Activated naive CD8-positive, alpha-beta T cell treated with anti-CD3 and anti-CD28 coated beads for 36 hours (primary cell): ENCODE measurements around the gene SCIN. TPM values are rescaled to one million over a fixed set of nuclear protein-coding genes. Genes with fewer than 3 reads are reported as not detected.

Experiments used
- DNase-seq: peaks from one replicate; pipeline ENCODE4 v3.0.0; 2021
- H3K27ac Mint-ChIP-seq: one replicate; pipeline ENCODE4 v1.8.0; 2022; ENCODE audit warnings: mild to moderate bottlenecking, moderate library complexity, mixed read lengths
- H3K27me3 Mint-ChIP-seq: one replicate; pipeline ENCODE4 v1.8.0; 2022; ENCODE audit warnings: mild to moderate bottlenecking, mixed read lengths
- H3K36me3 Mint-ChIP-seq: one replicate; pipeline ENCODE4 v1.8.0; 2021; ENCODE audit warnings: mild to moderate bottlenecking, mixed read lengths
- H3K4me1 Mint-ChIP-seq: one replicate; pipeline ENCODE4 v1.8.0; 2021; ENCODE audit warnings: mixed read lengths
- H3K4me3 Mint-ChIP-seq: one replicate; pipeline ENCODE4 v1.8.0; 2022; ENCODE audit warnings: mild to moderate bottlenecking, moderate library complexity, mixed read lengths
- H3K9me3 Mint-ChIP-seq: one replicate; pipeline ENCODE4 v1.8.0; 2022; ENCODE audit warnings: mixed read lengths
- total RNA-seq, 2 experiments: library from RNA; stranded (reverse); gene quantifications; one replicate each; pipeline ENCODE4 v1.2.3, GENCODE V29; 2021

SCIN gene
- total RNA-seq, 2 experiments from 2014 or later, result 0.20 to 0.47 TPM

GRCh38 chr7:12620371-12620770 lies 49.9 kb downstream of the SCIN start:
- H3K4me1 Mint-ChIP-seq, result no peaks in the 10 kb centered on the region
- H3K36me3 Mint-ChIP-seq, result no peaks in the 10 kb centered on the region
- H3K4me3 Mint-ChIP-seq, result no peak overlapping the region
- no peaks in the 10 kb centered on the region for H3K9me3 Mint-ChIP-seq
- no peak for DNase-seq
- H3K27ac Mint-ChIP-seq, result no peak overlapping the region
- H3K27me3 Mint-ChIP-seq, result peaks cover 4% of the 10 kb centered on the region

DNA sequence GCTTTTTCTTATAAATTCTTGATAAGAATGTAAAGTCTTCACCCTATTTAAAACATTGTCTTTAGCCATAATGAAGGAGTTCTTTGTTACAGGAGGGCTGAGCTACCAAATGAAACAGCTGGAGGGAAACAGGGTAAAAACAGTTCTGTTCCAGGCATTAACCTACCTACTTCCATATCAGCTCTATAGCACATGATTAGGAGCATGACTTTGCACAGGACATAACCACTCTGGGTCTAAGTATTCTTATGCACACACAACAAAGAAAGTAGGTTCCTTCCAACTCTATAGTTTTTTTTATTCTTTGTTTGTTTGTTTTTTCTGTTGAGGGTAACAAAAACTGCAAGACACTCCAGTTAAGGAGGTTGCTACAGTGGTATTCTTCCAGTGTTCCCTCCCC lies 52.7 kb downstream of the SCIN start:
- Mint-ChIP-seq H3K27me3 (peaks cover 13% of the 10 kb centered on the region), H3K9me3 (no peaks in the 10 kb centered on the region), H3K27ac (no peak overlapping the region), H3K36me3 (no peaks in the 10 kb centered on the region), H3K4me3 (no peak overlapping the region), H3K4me1 (peaks cover 6% of the 10 kb centered on the region)
- no peak for DNase-seq

DNA sequence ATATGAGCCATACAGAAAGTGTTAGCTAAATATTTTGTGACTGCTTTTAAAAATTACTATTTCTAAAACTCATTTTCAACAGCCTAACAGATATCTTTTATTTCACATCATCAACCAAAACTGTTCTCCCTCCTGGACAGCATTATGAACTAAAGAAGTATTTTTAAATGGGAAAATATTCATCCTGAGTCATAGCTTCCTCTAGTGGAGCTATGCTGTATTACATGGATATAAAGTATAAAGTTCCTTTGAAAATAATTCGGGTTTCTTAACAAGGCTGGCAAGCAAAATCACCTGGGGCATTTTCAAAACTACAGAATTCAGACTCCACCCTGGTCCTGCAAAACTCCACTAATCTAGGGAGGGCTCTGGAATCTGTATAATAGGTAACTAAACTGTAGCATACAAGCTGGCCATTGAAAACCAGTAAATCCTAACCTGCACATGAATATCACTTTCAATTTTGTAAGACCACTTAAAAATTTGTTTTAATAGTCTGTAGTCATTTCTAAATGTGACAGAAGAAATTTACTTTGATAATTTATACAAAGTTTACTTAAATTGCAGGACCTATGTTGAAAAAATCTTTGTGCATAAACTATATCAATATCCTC lies 53.5 kb downstream of the SCIN start:
- Mint-ChIP-seq H3K36me3 (no peaks in the 10 kb centered on the region), H3K4me3 (no peak overlapping the region), H3K4me1 (peaks cover 6% of the 10 kb centered on the region), H3K9me3 (no peaks in the 10 kb centered on the region), H3K27me3 (peaks cover 15% of the 10 kb centered on the region), H3K27ac (no peak overlapping the region)
- no peak for DNase-seq

- no peak for DNase-seq
- Mint-ChIP-seq H3K27me3 (peaks cover 17% of the 10 kb centered on the region), H3K4me3 (no peak overlapping the region), H3K36me3 (no peaks in the 10 kb centered on the region), H3K4me1 (peaks cover 6% of the 10 kb centered on the region), H3K27ac (no peak overlapping the region), H3K9me3 (no peaks in the 10 kb centered on the region)
Measured at GRCh38 chr7:12625836-12626235, 55.3 kb downstream of the SCIN start.

DNA sequence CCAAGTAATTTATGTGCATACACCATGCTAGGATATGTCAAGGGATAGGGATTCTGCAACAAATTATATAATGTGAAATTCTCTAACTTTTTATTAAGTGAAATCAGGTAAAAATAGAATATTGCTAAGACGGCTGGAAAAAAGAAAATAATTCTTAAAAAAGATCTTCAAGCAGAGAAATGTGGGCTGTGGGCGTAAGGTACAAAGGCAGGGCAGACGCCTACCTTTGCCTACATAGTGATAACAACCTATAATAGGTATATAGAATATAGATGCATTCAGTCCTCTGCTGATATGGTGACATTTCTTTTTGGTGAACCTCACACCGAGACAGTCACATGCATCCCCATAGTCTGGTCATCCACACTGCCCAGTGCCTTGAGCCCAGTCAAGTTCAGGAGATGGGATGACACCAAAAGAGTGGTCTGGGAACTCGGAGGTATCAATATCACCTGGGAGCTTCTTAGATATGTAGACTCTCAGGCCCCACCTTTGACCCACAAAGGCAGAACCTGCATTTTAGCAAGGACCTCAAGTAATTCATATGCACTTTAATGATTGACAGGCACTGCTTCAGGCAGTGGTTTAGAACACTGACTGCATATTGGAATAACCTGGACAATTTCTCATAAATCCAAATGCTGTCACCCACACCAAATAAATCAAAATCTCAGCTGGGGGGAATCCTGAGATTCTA lies 59.4 kb downstream of the SCIN start:
- H3K4me1 Mint-ChIP-seq, result peaks cover 6% of the 10 kb centered on the region
- no peak overlapping the region for H3K27ac Mint-ChIP-seq
- no peak overlapping the region for H3K4me3 Mint-ChIP-seq
- H3K36me3 Mint-ChIP-seq, result no peaks in the 10 kb centered on the region
- DNase-seq, result no peak
- H3K9me3 Mint-ChIP-seq, result no peaks in the 10 kb centered on the region
- H3K27me3 Mint-ChIP-seq, result peaks cover 26% of the 10 kb centered on the region

GRCh38 chr7:12630513-12630819 lies 59.9 kb downstream of the SCIN start:
- no peaks in the 10 kb centered on the region for H3K36me3 Mint-ChIP-seq
- no peak overlapping the region for H3K4me3 Mint-ChIP-seq
- H3K27ac Mint-ChIP-seq, result no peak overlapping the region
- H3K4me1 Mint-ChIP-seq, result peaks cover 6% of the 10 kb centered on the region
- DNase-seq, result no peak
- H3K9me3 Mint-ChIP-seq, result no peaks in the 10 kb centered on the region
- H3K27me3 Mint-ChIP-seq, result peaks cover 26% of the 10 kb centered on the region

GRCh38 chr7:12633582-12633981 lies 63.1 kb downstream of the SCIN start:
- Mint-ChIP-seq H3K4me1 (peaks cover 8% of the 10 kb centered on the region), H3K27me3 (peaks cover 16% of the 10 kb centered on the region), H3K27ac (no peak overlapping the region), H3K4me3 (no peak overlapping the region), H3K36me3 (no peaks in the 10 kb centered on the region), H3K9me3 (no peaks in the 10 kb centered on the region)
- DNase-seq, result no peak

DNA sequence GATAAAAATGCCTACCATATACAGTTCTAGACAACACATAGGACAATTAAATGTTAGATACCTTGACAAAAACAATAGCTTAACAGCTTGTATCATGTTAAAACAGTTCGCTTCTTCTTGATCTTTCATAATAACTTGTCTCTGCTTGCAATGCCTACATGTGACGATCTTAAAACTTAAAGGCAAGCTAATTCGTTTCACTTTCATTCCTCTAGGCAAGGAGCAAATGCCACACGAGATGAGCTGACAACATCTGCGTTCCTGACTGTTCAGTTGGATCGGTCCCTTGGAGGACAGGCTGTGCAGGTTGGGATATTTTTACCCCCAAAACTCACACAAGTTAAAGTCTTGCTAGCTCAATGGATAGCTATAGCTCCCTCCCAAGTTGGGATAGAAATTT lies 65.3 kb downstream of the SCIN start:
- Mint-ChIP-seq H3K4me1 (peaks cover 8% of the 10 kb centered on the region), H3K27ac (no peak overlapping the region), H3K4me3 (peak overlapping the region; percentile 55), H3K9me3 (no peaks in the 10 kb centered on the region), H3K27me3 (peaks cover 12% of the 10 kb centered on the region), H3K36me3 (no peaks in the 10 kb centered on the region)
- no peak for DNase-seq

- Mint-ChIP-seq H3K9me3 (no peaks in the 10 kb centered on the region), H3K36me3 (no peaks in the 10 kb centered on the region), H3K4me1 (peaks cover 8% of the 10 kb centered on the region), H3K4me3 (no peak overlapping the region), H3K27ac (no peak overlapping the region), H3K27me3 (peaks cover 5% of the 10 kb centered on the region)
- DNase-seq, result no peak
Measured at GRCh38 chr7:12637328-12637727, 66.8 kb downstream of the SCIN start.

- no peaks in the 10 kb centered on the region for H3K27me3 Mint-ChIP-seq
Measured at GRCh38 chr7:12637819-12638592, 67.5 kb downstream of the SCIN start.

GRCh38 chr7:12638851-12639456 lies 68.4 kb downstream of the SCIN start:
- no peaks in the 10 kb centered on the region for H3K27me3 Mint-ChIP-seq
- peaks cover 8% of the 10 kb centered on the region for H3K4me1 Mint-ChIP-seq
- no peaks in the 10 kb centered on the region for H3K9me3 Mint-ChIP-seq
- H3K36me3 Mint-ChIP-seq, result no peaks in the 10 kb centered on the region
- H3K27ac Mint-ChIP-seq, result no peak overlapping the region
- H3K4me3 Mint-ChIP-seq, result no peak overlapping the region
- no peak for DNase-seq

More at GRCh38 chr7:12637819-12638592, 67.5 kb downstream of the SCIN start:
- H3K4me1 Mint-ChIP-seq, result peaks cover 8% of the 10 kb centered on the region
- no peaks in the 10 kb centered on the region for H3K9me3 Mint-ChIP-seq
- no peak overlapping the region for H3K4me3 Mint-ChIP-seq
- no peak for DNase-seq
- no peaks in the 10 kb centered on the region for H3K36me3 Mint-ChIP-seq
- no peak overlapping the region for H3K27ac Mint-ChIP-seq

- Mint-ChIP-seq H3K4me1 (peaks cover 8% of the 10 kb centered on the region), H3K4me3 (no peak overlapping the region), H3K27me3 (no peaks in the 10 kb centered on the region), H3K36me3 (no peaks in the 10 kb centered on the region), H3K27ac (no peak overlapping the region), H3K9me3 (no peaks in the 10 kb centered on the region)
- no peak for DNase-seq
Measured at GRCh38 chr7:12640299-12641096, 70.0 kb downstream of the SCIN start.

GRCh38 chr7:12641196-12641595 lies 70.7 kb downstream of the SCIN start:
- no peaks in the 10 kb centered on the region for H3K27me3 Mint-ChIP-seq
- no peaks in the 10 kb centered on the region for H3K36me3 Mint-ChIP-seq
- H3K27ac Mint-ChIP-seq, result no peak overlapping the region
- H3K4me3 Mint-ChIP-seq, result no peak overlapping the region
- H3K9me3 Mint-ChIP-seq, result no peaks in the 10 kb centered on the region
- peaks cover 4% of the 10 kb centered on the region for H3K4me1 Mint-ChIP-seq
- DNase-seq, result no peak

GRCh38 chr7:12642508-12642907 lies 72.0 kb downstream of the SCIN start:
- no peaks in the 10 kb centered on the region for H3K36me3 Mint-ChIP-seq
- H3K9me3 Mint-ChIP-seq, result no peaks in the 10 kb centered on the region
- H3K27me3 Mint-ChIP-seq, result no peaks in the 10 kb centered on the region
- H3K27ac Mint-ChIP-seq, result no peak overlapping the region
- peaks cover 4% of the 10 kb centered on the region for H3K4me1 Mint-ChIP-seq
- DNase-seq, result no peak
- H3K4me3 Mint-ChIP-seq, result no peak overlapping the region
